Neutrophil (primary cell): ENCODE results near the gene IL22RA1.

Experiments
- H3K27ac ChIP-seq: fragments of 200-600 bp; sonication (generic); 2 replicates; pipeline ENCODE4 v1.5.1; 2016; ENCODE audit warnings: mild to moderate bottlenecking, moderate library complexity
- H3K27me3 ChIP-seq: fragments of 200-600 bp; sonication (generic); 2 replicates; pipeline ENCODE4 v1.6.0; 2016; ENCODE audit warnings: mild to moderate bottlenecking
- H3K36me3 ChIP-seq: fragments of 200-600 bp; sonication (generic); 2 replicates; pipeline ENCODE4 v1.5.1; 2017
- H3K4me1 ChIP-seq, 2 experiments: fragments of 200-600 bp in 1 of 2; sonication (generic) in 1 of 2; 1 replicate in 1 of 2; 2 replicates in 1 of 2; pipeline versions ENCODE4 v1.5.1 to v1.6.1; 2013 to 2016; ENCODE audit warnings: low read depth in 1 of 2, low read length in 1 of 2, mild to moderate bottlenecking in 1 of 2, moderate library complexity in 1 of 2; ENCODE audit not compliant: control insufficient read depth in 1 of 2, insufficient read depth in 1 of 2
- H3K4me3 ChIP-seq, 2 experiments: fragments of 200-600 bp in 1 of 2; sonication (generic) in 1 of 2; 1 replicate in 1 of 2; 2 replicates in 1 of 2; pipeline ENCODE4 v1.5.1; 2013 to 2016; ENCODE audit warnings: low read depth in 1 of 2, low read length in 1 of 2, mild to moderate bottlenecking in 1 of 2, moderate library complexity in 1 of 2
- H3K9me3 ChIP-seq: fragments of 200-600 bp; sonication (generic); 2 replicates; pipeline ENCODE4 v1.5.1; 2016
- TF ChIP-seq, protein P1 (sequence below): fragments of 200-600 bp; sonication (generic); IDR thresholded peaks from 2 replicates; pipeline ENCODE4 v1.5.1; 2016; ENCODE audit warnings: antibody characterized with exemption

The IL22RA1 gene

DNA sequence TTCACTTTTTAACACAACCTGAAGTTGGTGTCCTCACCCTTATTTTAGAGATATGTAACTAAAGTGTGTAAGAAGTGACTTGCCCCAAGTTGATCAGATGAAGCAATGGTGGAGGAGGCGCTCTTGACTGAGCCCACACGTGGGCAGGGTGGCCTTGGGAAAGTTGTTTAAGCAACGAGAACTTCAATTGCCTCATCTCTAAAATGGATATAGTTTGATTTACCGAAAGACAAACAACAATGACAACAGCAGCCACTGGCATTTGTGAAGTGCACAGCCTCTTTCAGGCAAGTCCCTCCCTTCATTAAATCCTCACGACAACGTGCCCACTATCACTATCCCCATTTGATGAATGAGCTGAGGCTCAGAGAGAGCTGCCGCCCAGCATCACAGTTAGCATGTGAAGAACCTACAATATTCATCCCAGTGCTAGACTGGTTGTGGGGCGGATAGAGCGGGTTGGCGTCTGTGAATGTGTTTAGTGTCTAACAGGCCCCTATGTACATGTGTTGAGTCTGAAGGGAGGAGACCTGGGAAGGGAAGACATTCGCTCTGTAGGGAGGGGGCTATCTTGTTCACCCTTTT lies 3.0 kb downstream of the IL22RA1 start:
- no peaks in the 10 kb centered on the region for H3K36me3 ChIP-seq
- TF ChIP-seq, protein P1, sequence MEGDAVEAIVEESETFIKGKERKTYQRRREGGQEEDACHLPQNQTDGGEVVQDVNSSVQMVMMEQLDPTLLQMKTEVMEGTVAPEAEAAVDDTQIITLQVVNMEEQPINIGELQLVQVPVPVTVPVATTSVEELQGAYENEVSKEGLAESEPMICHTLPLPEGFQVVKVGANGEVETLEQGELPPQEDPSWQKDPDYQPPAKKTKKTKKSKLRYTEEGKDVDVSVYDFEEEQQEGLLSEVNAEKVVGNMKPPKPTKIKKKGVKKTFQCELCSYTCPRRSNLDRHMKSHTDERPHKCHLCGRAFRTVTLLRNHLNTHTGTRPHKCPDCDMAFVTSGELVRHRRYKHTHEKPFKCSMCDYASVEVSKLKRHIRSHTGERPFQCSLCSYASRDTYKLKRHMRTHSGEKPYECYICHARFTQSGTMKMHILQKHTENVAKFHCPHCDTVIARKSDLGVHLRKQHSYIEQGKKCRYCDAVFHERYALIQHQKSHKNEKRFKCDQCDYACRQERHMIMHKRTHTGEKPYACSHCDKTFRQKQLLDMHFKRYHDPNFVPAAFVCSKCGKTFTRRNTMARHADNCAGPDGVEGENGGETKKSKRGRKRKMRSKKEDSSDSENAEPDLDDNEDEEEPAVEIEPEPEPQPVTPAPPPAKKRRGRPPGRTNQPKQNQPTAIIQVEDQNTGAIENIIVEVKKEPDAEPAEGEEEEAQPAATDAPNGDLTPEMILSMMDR: no peak
- H3K27me3 ChIP-seq: peaks cover 8% of the 10 kb centered on the region
- no peaks in the 10 kb centered on the region for H3K4me1 ChIP-seq
- no peaks in the 10 kb centered on the region for H3K9me3 ChIP-seq
- H3K4me3 ChIP-seq: no peak overlapping the region
- no peak overlapping the region for H3K27ac ChIP-seq

DNA sequence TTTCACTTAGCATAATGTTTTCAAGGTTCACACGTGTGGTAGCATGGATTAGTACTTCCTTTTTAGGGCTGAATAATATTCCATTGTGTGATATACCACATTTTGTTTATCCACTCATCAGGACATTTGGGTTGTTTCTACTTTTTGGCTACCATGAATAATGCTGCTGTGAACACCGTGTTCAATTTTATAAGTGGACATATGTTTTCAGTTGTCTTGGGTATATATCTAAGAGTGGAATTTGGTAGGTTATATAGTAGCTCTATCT lies 3.8 kb downstream of the IL22RA1 start:
- peaks cover 3% of the 10 kb centered on the region for H3K27me3 ChIP-seq
- no peak overlapping the region for H3K4me3 ChIP-seq
- H3K4me1 ChIP-seq: no peaks in the 10 kb centered on the region
- H3K36me3 ChIP-seq: no peaks in the 10 kb centered on the region
- no peaks in the 10 kb centered on the region for H3K9me3 ChIP-seq
- H3K27ac ChIP-seq: no peak overlapping the region
- TF ChIP-seq, protein P1: no peak

- Histone ChIP-seq H3K9me3 (no peaks in the 10 kb centered on the region), H3K27me3 (peaks cover 3% of the 10 kb centered on the region), H3K4me1 (no peaks in the 10 kb centered on the region), H3K36me3 (no peaks in the 10 kb centered on the region), H3K4me3 (no peak overlapping the region), H3K27ac (no peak overlapping the region)
- TF ChIP-seq, protein P1: no peak
These were observed 4.3 kb downstream of the IL22RA1 start for GRCh38 chr1:24138476-24139221.

GRCh38 chr1:24136956-24137539 lies 5.9 kb downstream of the IL22RA1 start:
- no peak overlapping the region for H3K27ac ChIP-seq
- H3K4me3 ChIP-seq: no peak overlapping the region
- no peaks in the 10 kb centered on the region for H3K4me1 ChIP-seq
- no peaks in the 10 kb centered on the region for H3K9me3 ChIP-seq
- no peaks in the 10 kb centered on the region for H3K36me3 ChIP-seq
- TF ChIP-seq, protein P1: no peak
- H3K27me3 ChIP-seq: no peaks in the 10 kb centered on the region

- no peak overlapping the region for H3K4me3 ChIP-seq
- no peaks in the 10 kb centered on the region for H3K36me3 ChIP-seq
- TF ChIP-seq, protein P1: no peak
- H3K9me3 ChIP-seq: peaks cover 6% of the 10 kb centered on the region
- no peak overlapping the region for H3K27ac ChIP-seq
- H3K27me3 ChIP-seq: no peaks in the 10 kb centered on the region
- no peaks in the 10 kb centered on the region for H3K4me1 ChIP-seq
These were observed 8.6 kb downstream of the IL22RA1 start for GRCh38 chr1:24134376-24134775.
